ENCODE measurements around the gene PRSS1.
"Not testable (repeated sequence)": the region's sequence is repeated elsewhere in the genome, so short reads cannot be mapped to it uniquely, and the experiment has no call there.

Gene PRSS1

DNA sequence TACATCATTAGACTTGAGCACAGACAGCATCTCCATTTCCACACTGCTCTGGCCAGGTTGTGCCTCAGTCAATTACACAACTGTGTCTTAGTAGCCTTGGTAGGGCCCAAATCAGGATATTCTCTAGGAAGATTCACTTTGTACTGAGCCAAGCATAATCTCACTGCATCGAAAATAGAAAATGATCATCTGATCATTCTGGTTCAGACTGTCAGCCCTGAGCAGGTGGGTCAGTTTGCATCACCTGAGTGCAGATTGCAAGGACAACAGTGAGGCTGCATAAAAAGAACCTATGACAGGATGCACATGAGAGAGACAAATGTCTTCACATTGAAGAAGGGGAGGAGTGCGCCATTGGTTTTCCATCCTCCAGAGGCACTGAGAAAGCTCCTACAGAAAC is 862 bp upstream of the PRSS1 start:
- DNase-seq, result not testable (repeated sequence)

DNA sequence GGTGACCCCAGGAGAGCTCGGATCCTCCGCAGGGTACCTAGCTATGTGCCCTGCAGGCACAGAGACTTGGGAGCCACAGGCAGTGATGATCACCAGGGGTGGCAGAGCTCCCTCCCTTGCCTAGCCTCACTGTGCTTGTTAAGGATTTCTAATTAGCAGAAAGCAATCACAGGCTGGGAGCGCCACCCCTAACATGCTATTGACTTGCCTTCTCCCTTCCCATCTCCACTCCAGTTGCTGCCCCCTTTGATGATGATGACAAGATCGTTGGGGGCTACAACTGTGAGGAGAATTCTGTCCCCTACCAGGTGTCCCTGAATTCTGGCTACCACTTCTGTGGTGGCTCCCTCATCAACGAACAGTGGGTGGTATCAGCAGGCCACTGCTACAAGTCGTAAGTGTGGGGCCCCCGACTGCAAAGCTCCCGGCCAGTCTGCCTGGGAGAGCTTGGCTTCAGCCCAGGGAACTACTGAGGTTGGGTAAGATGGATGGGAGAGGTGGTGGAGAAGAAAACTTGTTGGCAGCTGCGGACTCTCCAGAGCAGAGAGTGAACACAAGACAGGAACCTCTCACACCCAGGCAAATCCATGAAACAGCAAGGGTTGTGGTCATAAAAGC is 1.2 kb downstream of the PRSS1 start:
- DNase-seq, result no peak

- not testable (repeated sequence) for DNase-seq
These were observed 2.4 kb downstream of the PRSS1 start for GRCh38 chr7:142751526-142752175.

- DNase-seq, result no peak
These were observed 3.3 kb downstream of the PRSS1 start for GRCh38 chr7:142752376-142753225.

DNA sequence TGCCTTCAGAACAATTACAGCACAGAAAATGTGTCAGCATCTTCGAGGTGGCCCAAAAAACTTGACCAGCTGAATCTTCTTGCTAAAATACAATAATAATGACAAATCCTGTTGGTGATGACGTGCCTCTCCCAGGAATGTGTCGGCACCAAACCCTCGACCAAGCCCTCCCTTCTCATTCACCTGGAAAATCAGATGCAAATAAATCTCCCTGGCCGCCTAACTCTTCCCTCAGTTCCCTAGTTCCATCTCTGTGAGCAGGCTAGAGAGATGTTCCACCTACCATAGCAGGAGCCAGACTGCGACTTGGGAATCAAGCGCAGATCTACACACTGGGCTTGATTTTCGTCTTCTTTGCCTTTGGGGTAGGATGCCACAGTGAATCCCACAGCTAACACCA is 4.1 kb downstream of the PRSS1 start:
- no peak for DNase-seq

DNA sequence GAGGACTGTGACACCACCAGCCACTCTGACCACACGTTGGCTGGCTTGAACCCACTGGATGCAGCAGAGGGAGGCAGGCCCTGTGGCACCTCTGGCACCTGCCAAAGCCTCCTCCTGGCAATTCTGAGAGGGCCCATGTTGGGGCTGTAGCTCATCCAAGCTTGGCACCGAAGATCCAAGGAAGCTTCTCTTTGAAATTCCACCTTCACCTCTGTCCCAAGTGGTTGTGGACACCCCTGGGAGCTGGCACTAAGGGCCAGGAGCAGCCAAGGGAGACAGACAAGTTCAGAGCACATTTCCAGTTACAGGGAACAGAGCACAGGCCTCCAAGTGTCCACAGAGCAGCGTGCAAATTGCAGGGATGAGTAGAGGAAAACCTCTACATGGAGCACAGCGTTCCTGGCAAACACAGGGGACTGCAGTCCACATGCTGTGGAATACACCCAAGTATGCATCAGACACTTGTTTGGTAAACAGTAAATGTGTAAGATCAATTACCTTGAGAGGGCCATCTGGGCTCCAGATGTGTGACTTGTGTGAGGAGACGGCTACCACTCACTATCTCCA is 4.7 kb downstream of the PRSS1 start:
- DNase-seq, result not testable (repeated sequence)

- DNase-seq, result no peak
These were observed 5.7 kb downstream of the PRSS1 start for GRCh38 chr7:142754681-142755575.

DNA sequence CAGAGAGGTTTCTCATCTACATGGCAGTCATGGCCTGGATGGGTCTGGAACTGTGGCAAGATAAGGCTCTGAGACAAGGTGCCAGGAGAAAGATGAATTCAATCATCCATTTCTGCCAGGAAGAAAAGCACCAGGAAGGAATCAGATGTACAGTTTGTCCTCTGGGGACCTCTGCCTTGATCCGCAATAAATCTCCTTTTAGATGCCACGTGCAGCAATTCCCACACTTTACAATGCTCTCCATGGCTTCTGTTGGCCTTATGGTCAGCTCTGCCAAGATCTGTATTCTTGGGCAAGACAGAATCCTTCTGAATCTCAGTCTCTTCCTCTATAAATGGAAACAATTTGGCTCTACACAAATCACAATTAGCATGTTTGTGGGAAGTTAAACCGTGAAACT is 9.0 kb downstream of the PRSS1 start:
- not testable (repeated sequence) for DNase-seq

- no peak for DNase-seq
These were observed 10.2 kb downstream of the PRSS1 start for GRCh38 chr7:142759433-142759832.

DNA sequence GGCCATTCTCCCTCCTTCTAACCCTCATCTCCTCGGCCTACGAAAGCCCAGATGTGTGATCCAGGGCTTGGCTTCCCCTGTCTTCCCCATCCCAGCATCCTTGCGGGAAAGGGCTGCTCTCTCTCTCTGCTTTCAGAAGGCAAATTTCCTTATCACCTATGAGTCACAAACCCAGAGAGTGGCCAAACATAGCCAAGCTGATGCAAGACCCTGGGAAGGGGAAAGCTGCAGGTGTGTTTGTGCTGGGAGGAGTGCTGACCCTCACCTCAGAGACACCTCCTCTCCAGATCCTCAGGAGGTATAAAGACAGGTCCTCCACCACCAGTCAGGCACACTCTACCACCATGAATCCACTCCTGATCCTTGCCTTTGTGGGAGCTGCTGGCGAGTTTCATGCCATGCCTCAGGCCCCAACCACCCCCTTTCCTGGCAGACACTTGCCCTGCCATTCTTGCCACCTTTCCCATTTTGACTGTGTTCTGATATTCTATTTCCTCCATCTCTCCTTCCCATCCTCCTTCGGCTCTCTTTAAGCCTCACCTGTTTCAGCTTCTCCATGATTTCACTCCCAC is 10.9 kb downstream of the PRSS1 start:
- DNase-seq, result no peak

GRCh38 chr7:142761606-142762005 is 12.3 kb downstream of the PRSS1 start:
- not testable (repeated sequence) for DNase-seq

DNA sequence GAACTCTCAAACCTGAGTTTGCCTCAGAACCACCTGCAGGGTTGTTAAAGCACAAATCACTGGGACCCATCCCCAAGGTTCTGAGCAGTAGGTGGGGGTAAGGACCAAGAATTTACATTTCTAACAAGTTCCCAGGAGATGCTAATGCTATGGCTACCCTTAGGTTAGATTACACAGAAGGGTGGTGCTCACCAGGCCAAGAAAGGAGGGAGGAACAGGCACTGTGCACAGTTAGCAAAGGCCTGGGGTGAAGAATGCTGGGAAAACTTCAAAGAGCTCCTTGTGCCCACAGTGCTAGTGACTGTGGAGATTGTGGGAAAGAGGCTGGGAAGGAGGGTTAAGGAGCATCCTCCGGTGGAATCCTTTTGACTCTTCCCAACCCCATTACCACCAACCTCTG is 12.8 kb downstream of the PRSS1 start:
- DNase-seq, result no peak

DNA sequence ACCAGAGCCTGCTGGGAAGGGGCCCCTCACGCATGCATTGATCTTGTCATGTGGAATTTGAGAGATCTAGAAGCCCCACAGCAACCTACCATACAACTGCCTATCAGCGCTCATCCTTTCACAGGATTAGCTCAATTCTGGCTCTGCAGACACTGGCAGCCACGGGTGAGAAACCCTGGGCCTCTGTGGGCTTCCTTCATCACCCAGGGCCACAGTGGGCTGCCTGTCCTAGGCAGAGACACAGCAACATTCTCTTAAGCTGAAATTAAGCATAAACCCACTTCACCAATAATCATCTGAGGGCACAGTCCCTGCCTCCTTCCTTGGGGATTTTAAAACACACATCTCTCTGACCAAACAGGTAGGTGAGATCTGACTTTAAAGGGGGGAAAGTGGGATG is 18.2 kb downstream of the PRSS1 start:
- no peak for DNase-seq

DNA sequence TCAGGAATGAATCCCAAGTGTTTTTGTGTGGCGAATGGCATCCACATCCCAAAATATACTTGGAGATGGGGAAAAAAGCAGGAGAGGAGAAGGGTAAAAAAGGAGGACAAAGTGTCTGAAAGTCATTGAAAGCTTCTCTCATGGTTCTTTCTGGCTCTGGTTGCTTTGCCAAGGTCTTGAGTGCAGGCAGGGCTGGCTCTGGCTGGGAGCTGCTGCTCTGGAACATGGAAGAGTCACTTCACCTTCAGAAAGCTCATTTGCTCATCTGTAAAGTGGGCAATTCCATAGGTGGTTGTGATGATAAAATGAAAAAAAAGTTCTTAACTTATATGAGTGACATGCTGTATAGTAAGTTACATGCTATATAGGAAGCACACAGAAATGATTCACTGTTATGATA is 18.6 kb downstream of the PRSS1 start:
- DNase-seq, result no peak

GRCh38 chr7:142768885-142769284 is 19.6 kb downstream of the PRSS1 start:
- DNase-seq, result not testable (repeated sequence)

GRCh38 chr7:142770661-142771352 is 21.5 kb downstream of the PRSS1 start, which contains the start of gene PRSS2:
Gene PRSS2 (plus strand): TSS chr7:142770970. CDS start chr7:142770983, 13 bp downstream.
- DNase-seq, result no peak

DNA sequence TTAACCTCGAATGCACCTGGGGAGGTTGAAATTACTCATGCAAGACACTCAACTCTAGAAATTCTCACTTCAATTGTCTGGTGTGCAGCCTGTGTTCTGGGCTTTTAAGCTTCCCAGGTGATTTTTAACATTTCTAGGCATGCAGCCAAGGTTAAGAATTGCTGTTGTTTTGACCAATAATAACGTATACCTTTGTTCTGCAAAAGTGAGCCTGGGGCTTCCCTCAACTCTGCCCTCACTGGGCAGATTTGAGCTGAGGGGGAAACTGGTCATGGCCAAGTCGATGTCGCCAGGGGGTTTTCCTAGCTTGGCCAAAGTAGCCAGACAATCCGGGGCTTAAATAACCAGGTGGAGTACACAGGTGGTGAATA is 22.1 kb downstream of the PRSS1 start:
- no peak for DNase-seq

GRCh38 chr7:142772051-142772450 is 22.8 kb downstream of the PRSS1 start:
- no peak for DNase-seq

- DNase-seq, result no peak
These were observed 23.4 kb downstream of the PRSS1 start for GRCh38 chr7:142772673-142773072.

GRCh38 chr7:142773230-142773629 is 24.0 kb downstream of the PRSS1 start:
- DNase-seq, result no peak

DNA sequence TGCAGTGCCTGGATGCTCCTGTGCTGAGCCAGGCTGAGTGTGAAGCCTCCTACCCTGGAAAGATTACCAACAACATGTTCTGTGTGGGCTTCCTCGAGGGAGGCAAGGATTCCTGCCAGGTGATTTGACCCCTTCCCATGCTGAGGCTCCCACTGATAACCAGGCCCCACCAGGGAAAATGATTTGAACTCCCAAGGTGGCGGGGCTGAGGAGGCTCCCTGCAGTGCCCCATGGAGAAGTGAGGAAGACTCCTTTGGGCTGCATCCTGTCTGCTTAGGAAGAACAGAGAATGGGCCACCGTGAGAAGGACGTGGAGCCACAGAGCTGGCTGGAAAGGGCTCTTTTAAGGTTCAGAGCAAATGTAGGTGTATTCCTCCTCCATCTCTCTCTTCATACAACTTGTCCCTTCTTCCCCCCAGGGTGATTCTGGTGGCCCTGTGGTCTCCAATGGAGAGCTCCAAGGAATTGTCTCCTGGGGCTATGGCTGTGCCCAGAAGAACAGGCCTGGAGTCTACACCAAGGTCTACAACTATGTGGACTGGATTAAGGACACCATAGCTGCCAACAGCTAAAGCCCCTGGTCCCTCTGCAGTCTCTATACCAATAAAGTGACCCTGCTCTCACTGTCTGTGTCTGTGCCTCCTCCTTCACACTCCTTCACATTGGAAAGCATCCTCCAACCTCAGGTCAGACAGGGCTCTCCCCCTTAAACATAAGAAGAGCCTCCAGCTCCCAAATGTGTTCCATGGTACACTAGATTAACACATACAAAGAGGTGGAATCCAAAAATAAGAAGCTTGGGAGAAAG is 24.9 kb downstream of the PRSS1 start:
- DNase-seq, result no peak
